ENCODE measurements around the gene HLA-DMB.
A peak's percentile ranks its signal among the peaks of the same experiment; 100 is the strongest.

Gene HLA-DMB

GRCh38 chr6:32931211-32931610 is 9.6 kb downstream of the HLA-DMB start:
- TF ChIP-seq GATA2 (IDR thresholded peaks at IDR 0.05; ENCODE audit: low read depth, low read length) (no peak), GATA3 (IDR thresholded peaks at IDR 0.05; ENCODE audit: low read depth, low read length) (no peak)

- no peak for TF ChIP-seq GATA3 (IDR thresholded peaks at IDR 0.05; ENCODE audit: low read depth, low read length)
- TF ChIP-seq GATA2 (IDR thresholded peaks at IDR 0.05; ENCODE audit: low read depth, low read length) = no peak
Measured at GRCh38 chr6:32922083-32922482, 18.7 kb downstream of the HLA-DMB start.

- TF ChIP-seq GATA3 (IDR thresholded peaks at IDR 0.05; ENCODE audit: low read depth, low read length) (no peak), GATA2 (IDR thresholded peaks at IDR 0.05; ENCODE audit: low read depth, low read length) (no peak)
Measured at GRCh38 chr6:32920715-32921114, 20.1 kb downstream of the HLA-DMB start.

- TF ChIP-seq GATA2 (IDR thresholded peaks at IDR 0.05; ENCODE audit: low read depth, low read length) (no peak), GATA3 (IDR thresholded peaks at IDR 0.05; ENCODE audit: low read depth, low read length) (no peak)
Measured at GRCh38 chr6:32912951-32913350, 27.9 kb downstream of the HLA-DMB start.

- no peak for TF ChIP-seq GATA2 (IDR thresholded peaks at IDR 0.05; ENCODE audit: low read depth, low read length)
- no peak for TF ChIP-seq GATA3 (IDR thresholded peaks at IDR 0.05; ENCODE audit: low read depth, low read length)
Measured at GRCh38 chr6:32908897-32909296, 31.9 kb downstream of the HLA-DMB start.

- TF ChIP-seq GATA2 (IDR thresholded peaks at IDR 0.05; ENCODE audit: low read depth, low read length) (no peak), GATA3 (IDR thresholded peaks at IDR 0.05; ENCODE audit: low read depth, low read length) (no peak)
Measured at GRCh38 chr6:32906539-32906938, 34.3 kb downstream of the HLA-DMB start.

GRCh38 chr6:32905078-32905477 is 35.8 kb downstream of the HLA-DMB start:
- TF ChIP-seq GATA2 (IDR thresholded peaks at IDR 0.05; ENCODE audit: low read depth, low read length) = no peak
- TF ChIP-seq GATA3 (IDR thresholded peaks at IDR 0.05; ENCODE audit: low read depth, low read length) = no peak

- TF ChIP-seq GATA3 (IDR thresholded peaks at IDR 0.05; ENCODE audit: low read depth, low read length) = no peak
- TF ChIP-seq GATA2 (IDR thresholded peaks at IDR 0.05; ENCODE audit: low read depth, low read length) = no peak
Measured at GRCh38 chr6:32903952-32904351, 36.9 kb downstream of the HLA-DMB start.

GRCh38 chr6:32895006-32895345 is 45.9 kb downstream of the HLA-DMB start:
- TF ChIP-seq GATA3 (IDR thresholded peaks at IDR 0.05; ENCODE audit: low read depth, low read length) (no peak), GATA2 (IDR thresholded peaks at IDR 0.05; ENCODE audit: low read depth, low read length) (no peak)

- TF ChIP-seq GATA2 (IDR thresholded peaks at IDR 0.05; ENCODE audit: low read depth, low read length) (0 out of 2 replicates have a peak, but pooled peaks have one; percentile 15), GATA3 (IDR thresholded peaks at IDR 0.05; ENCODE audit: low read depth, low read length) (no peak)
Measured at GRCh38 chr6:32894085-32895005, 46.5 kb downstream of the HLA-DMB start.

- TF ChIP-seq GATA2 (IDR thresholded peaks at IDR 0.05; ENCODE audit: low read depth, low read length) = no peak
- TF ChIP-seq GATA3 (IDR thresholded peaks at IDR 0.05; ENCODE audit: low read depth, low read length) = no peak
Measured at GRCh38 chr6:32890831-32891230, 50.0 kb downstream of the HLA-DMB start.

- TF ChIP-seq GATA2 (IDR thresholded peaks at IDR 0.05; ENCODE audit: low read depth, low read length) (no peak), GATA3 (IDR thresholded peaks at IDR 0.05; ENCODE audit: low read depth, low read length) (no peak)
Measured at GRCh38 chr6:32889533-32889932, 51.3 kb downstream of the HLA-DMB start.

- TF ChIP-seq GATA3 (IDR thresholded peaks at IDR 0.05; ENCODE audit: low read depth, low read length) = no peak
Measured at GRCh38 chr6:32888576-32888975, 52.3 kb downstream of the HLA-DMB start.

GRCh38 chr6:32887616-32888015 is 53.2 kb downstream of the HLA-DMB start:
- TF ChIP-seq GATA2 (IDR thresholded peaks at IDR 0.05; ENCODE audit: low read depth, low read length) (no peak), GATA3 (IDR thresholded peaks at IDR 0.05; ENCODE audit: low read depth, low read length) (no peak)

- no peak for TF ChIP-seq GATA2 (IDR thresholded peaks at IDR 0.05; ENCODE audit: low read depth, low read length)
- no peak for TF ChIP-seq GATA3 (IDR thresholded peaks at IDR 0.05; ENCODE audit: low read depth, low read length)
Measured at GRCh38 chr6:32886681-32887383, 54.0 kb downstream of the HLA-DMB start.
